ENCODE results near the gene AHNAK2. TPM values are rescaled to one million over a fixed set of nuclear protein-coding genes. Genes with fewer than 3 reads are reported as not detected.
A peak's percentile ranks its signal among the peaks of the same experiment; 100 is the strongest.

The AHNAK2 gene
- total RNA-seq, 6 donors from 2014 or later: 4.3 to 48.0 (median 12.9) TPM

DNA sequence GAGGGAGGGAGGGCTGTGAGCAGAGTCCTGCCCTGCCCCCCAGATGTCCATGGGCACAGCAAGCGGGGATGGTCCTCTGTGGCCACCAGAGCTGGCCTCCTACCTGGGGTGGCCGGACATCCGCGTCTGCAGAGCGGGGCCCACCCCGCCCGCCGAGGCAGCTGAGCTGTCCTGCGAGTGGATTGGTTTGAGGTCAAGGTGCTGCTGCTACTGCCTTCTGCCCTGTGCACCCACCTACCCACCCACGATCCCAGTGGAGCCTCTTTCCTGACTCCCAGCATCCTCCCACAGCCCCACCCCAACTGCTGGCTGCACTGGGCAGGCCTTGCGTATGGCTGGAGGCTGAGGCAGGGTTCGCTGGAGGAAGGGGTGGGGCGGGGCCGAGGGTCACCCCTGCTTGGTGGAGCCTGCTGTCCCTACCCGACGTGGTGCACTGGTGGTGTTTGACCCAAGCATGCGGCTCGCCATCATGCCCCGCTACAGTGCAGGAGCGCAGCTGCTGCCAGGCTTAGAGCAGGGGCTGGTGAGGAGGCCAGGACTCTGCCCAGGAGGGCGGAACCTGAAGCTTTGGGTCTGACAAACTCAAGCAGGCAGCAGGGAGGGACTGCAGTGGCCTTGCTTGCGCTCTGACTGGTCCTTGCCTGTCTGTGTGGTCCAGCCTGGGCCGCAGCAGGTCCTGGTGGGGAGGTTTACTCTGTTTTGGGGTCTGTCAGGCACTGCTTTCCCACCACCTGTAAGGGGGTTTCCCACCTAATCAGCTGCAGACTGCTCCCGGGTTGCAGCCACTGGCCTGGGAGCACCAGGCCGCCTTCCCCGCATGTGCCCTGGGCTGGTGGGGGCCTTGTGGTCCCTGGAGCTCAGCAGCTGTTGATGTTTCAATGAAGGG, 89.4 kb downstream of the AHNAK2 start:
- Histone ChIP-seq H3K4me1 (no peaks in the 10 kb centered on the region), H3K27ac (no peak overlapping the region), H3K27me3 (no peaks in the 10 kb centered on the region), H3K9me3 (no peaks in the 10 kb centered on the region), H3K4me3 (no peak overlapping the region), H3K36me3 (peaks cover 0 to 43% (median 32%) of the 10 kb centered on the region in 4 donors)
- no peak for ATAC-seq (ENCODE audit: low FRiP score in 2 of 2)
- WGBS, 2 donors: 91 to 99% methylated on average over 15 to 24 of the region's 26 CpGs
- DNase-seq: peak; percentile 19 to 72
- TF ChIP-seq, protein P1, sequence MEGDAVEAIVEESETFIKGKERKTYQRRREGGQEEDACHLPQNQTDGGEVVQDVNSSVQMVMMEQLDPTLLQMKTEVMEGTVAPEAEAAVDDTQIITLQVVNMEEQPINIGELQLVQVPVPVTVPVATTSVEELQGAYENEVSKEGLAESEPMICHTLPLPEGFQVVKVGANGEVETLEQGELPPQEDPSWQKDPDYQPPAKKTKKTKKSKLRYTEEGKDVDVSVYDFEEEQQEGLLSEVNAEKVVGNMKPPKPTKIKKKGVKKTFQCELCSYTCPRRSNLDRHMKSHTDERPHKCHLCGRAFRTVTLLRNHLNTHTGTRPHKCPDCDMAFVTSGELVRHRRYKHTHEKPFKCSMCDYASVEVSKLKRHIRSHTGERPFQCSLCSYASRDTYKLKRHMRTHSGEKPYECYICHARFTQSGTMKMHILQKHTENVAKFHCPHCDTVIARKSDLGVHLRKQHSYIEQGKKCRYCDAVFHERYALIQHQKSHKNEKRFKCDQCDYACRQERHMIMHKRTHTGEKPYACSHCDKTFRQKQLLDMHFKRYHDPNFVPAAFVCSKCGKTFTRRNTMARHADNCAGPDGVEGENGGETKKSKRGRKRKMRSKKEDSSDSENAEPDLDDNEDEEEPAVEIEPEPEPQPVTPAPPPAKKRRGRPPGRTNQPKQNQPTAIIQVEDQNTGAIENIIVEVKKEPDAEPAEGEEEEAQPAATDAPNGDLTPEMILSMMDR (IDR thresholded peaks at IDR 0.05): no peak
- TF ChIP-seq EP300 (IDR thresholded peaks at IDR 0.05) (no peak), POLR2AphosphoS5 (IDR thresholded peaks at IDR 0.05) (no peak), POLR2A (IDR thresholded peaks at IDR 0.05) (no peak)

DNA sequence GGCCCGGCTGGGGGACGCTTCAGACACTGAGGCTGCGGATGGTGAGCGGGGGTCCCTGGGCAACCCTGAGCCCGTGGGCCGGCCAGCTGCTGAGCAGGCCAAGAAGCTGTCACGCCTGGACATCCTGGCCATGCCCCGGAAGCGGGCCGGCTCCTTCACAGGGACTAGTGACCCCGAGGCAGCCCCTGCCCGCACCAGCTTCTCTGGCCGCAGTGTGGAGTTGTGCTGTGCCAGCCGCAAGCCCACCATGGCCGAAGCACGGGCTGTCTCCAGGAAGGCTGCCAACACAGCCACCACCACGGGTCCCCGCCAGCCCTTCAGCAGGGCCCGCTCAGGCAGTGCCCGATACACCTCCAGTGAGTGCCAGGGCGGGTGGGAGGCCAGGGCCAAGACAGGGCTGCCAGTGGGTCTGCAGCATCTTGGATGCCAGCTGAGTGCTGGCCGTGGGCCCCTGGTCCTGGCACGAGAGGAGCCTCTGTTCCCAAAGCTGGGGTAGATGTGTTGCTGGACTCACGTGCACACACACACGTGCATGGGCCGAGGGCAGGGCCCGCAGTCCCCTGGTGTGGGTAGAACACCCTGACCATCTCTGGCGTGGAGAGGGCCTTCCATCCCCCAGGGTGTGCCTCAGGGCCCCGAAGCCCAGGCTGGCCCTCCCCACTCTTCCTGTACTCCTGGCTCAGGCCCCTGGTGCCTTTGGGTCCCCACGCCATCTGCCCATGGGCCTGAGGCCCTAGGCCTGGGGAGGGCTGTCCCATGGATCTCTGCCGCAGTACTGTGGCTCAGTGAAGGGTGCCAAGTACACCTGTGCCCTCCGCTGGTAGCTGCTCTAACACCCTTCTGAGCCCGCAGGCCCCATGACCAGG, 90.3 kb downstream of the AHNAK2 start:
- H3K9me3 ChIP-seq: no peaks in the 10 kb centered on the region
- no peak overlapping the region for H3K27ac ChIP-seq
- no peak overlapping the region for H3K4me3 ChIP-seq
- no peaks in the 10 kb centered on the region for H3K4me1 ChIP-seq
- peaks cover 0 to 50% (median 39%) of the 10 kb centered on the region in 4 donors for H3K36me3 ChIP-seq
- H3K27me3 ChIP-seq: no peaks in the 10 kb centered on the region
- WGBS, 2 donors: 97 to 98% methylated on average over 9 to 12 of the region's 33 CpGs
- DNase-seq (peak; percentile 20 to 85), ATAC-seq (ENCODE audit: low FRiP score in 2 of 2) (no peak)
- TF ChIP-seq, protein P1 (IDR thresholded peaks at IDR 0.05): no peak
- no peak for TF ChIP-seq POLR2AphosphoS5 (IDR thresholded peaks at IDR 0.05)
- TF ChIP-seq POLR2A (IDR thresholded peaks at IDR 0.05): no peak
- no peak for TF ChIP-seq EP300 (IDR thresholded peaks at IDR 0.05)

Other genes starting within 250 kb of the AHNAK2 start
- gene SIVA1, start 225.2 kb downstream of the AHNAK2 start, total RNA-seq: 100 to 1,000 TPM in 2 of 6 donors, 10 to 100 TPM in 4; 72.3 to 241 (median 91.0) TPM
- 100 to 1,000 TPM; 122 to 283 (median 191) TPM for gene AKT1, start 182.6 kb downstream of the AHNAK2 start, total RNA-seq
- gene ZBTB42, start 177.3 kb downstream of the AHNAK2 start, total RNA-seq: 10 to 100 TPM; 13.9 to 24.8 (median 20.9) TPM
- 10 to 100 TPM; 24.2 to 57.8 (median 35.6) TPM for gene CEP170B, start 113.1 kb downstream of the AHNAK2 start, total RNA-seq
- gene PLD4, start 53.5 kb downstream of the AHNAK2 start, total RNA-seq: 1 to 10 TPM in 2 of 6 donors, under 1 TPM in 1, not detected in 3; under 0.01 to 6.1 (median 2.5) TPM
- gene CLBA1, start 7.4 kb upstream of the AHNAK2 start, total RNA-seq: 10 to 100 TPM; 11.1 to 44.0 (median 13.3) TPM
- gene CDCA4, start 42.7 kb upstream of the AHNAK2 start, total RNA-seq: 10 to 100 TPM in 1 of 6 donors, 1 to 10 TPM in 4, under 1 TPM in 1; 0.89 to 10.3 (median 6.6) TPM
- 10 to 100 TPM in 1 of 6 donors, 1 to 10 TPM in 5; 3.0 to 14.7 (median 7.0) TPM for gene GPR132, start 87.1 kb upstream of the AHNAK2 start, total RNA-seq
- 10 to 100 TPM; 14.9 to 43.4 (median 23.8) TPM for gene JAG2, start 190.4 kb upstream of the AHNAK2 start, total RNA-seq
- gene NUDT14, start 202.9 kb upstream of the AHNAK2 start, total RNA-seq: 10 to 100 TPM; 17.9 to 87.5 (median 54.9) TPM

Measured in upper lobe of left lung (tissue), 6 donors.